B cell (primary cell): Measurements from ENCODE around the gene PAM16. TPM values are rescaled to one million over a fixed set of nuclear protein-coding genes. Genes with fewer than 3 reads are reported as not detected.

Source experiments
- ATAC-seq: fragments of 200-7000 bp; cut with Tn5 transposase; one replicate; pipeline ENCODE4 v1.10.0; 2021; ENCODE audit warnings: low read depth, mild to moderate bottlenecking, moderate number of reproducible peaks, moderate library complexity
- CTCF ChIA-PET: fragments of 350-600 bp; sonication (Branson Sonifier 250); formaldehyde crosslinking; loops from one replicate; lab custom pipeline; 2021; ENCODE audit warnings: antibody characterized with exemption, inconsistent platforms; lab: Charles Lee
- POLR2A ChIA-PET: fragments of 350-600 bp; sonication (Branson Sonifier 250); formaldehyde crosslinking; loops from one replicate; lab custom pipeline; 2021; ENCODE audit warnings: antibody characterized with exemption; lab: Charles Lee
- DNase-seq: peaks from one replicate; pipeline ENCODE4 v3.0.0; 2013
- H2AFZ ChIP-seq: 2 replicates; pipeline ENCODE4 v1.6.1; 2012; ENCODE audit warnings: mild to moderate bottlenecking, low read depth, low read length; ENCODE audit not compliant: insufficient read depth, poor library complexity, severe bottlenecking
- H3K27ac ChIP-seq, 2 donors: 1 replicate in 1 of 2; 2 replicates in 1 of 2; pipeline ENCODE4 v1.5.1; 2012 to 2013; ENCODE audit warnings: low read length in 2 of 2, mild to moderate bottlenecking in 2 of 2, moderate library complexity in 1 of 2
- H3K27me3 ChIP-seq, 4 experiments: fragments of 200-600 bp in 1 of 4; sonication (generic) in 1 of 4; replicated peaks in 1 of 4; 1 replicate in 2 of 4; 2 replicates in 2 of 4; pipeline versions ENCODE4 v1.6.1 to v1.7.0; 2013 to 2016; ENCODE audit warnings: low read length in 3 of 4, mild to moderate bottlenecking in 2 of 4, mixed read lengths in 1 of 4, moderate library complexity in 1 of 4; ENCODE audit not compliant: insufficient read depth in 4 of 4, control insufficient read depth in 3 of 4; ENCODE audit errors: control extremely low read depth in 1 of 4
- H3K36me3 ChIP-seq, 2 experiments: replicated peaks in 1 of 2; 1 replicate in 1 of 2; 2 replicates in 1 of 2; pipeline versions ENCODE4 v1.6.1 to v1.7.1; 2013; ENCODE audit warnings: low read length in 1 of 2; ENCODE audit not compliant: insufficient read depth in 2 of 2, control insufficient read depth in 1 of 2; ENCODE audit errors: control extremely low read depth in 1 of 2, extremely low read depth in 1 of 2
- H3K4me1 ChIP-seq, 2 donors: fragments of 200-600 bp in 1 of 2; sonication (generic) in 1 of 2; 1 replicate in 1 of 2; 2 replicates in 1 of 2; pipeline versions ENCODE4 v1.5.1 to v1.6.1; 2013 to 2017; ENCODE audit warnings: low read length in 2 of 2; ENCODE audit not compliant: control insufficient read depth in 2 of 2, insufficient read depth in 2 of 2
- H3K4me2 ChIP-seq: replicated peaks from 2 replicates; pipeline ENCODE3; 2012; ENCODE audit warnings: mild to moderate bottlenecking, low read depth, low read length; ENCODE audit not compliant: poor library complexity, severe bottlenecking
- H3K4me3 ChIP-seq, 5 experiments: fragments of 200-600 bp in 1 of 5; sonication (generic) in 1 of 5; 1 replicate in 3 of 5; 2 replicates in 2 of 5; pipeline versions ENCODE4 v1.5.1 to v1.7.0; 2011 to 2016; ENCODE audit warnings: low read length in 4 of 5, mild to moderate bottlenecking in 4 of 5, low read depth in 2 of 5, control low read depth in 1 of 5, moderate library complexity in 1 of 5; ENCODE audit not compliant: insufficient read depth in 1 of 5; ENCODE audit errors: control extremely low read depth in 1 of 5, extremely low read depth in 1 of 5
- H3K79me2 ChIP-seq: fragments of 200-600 bp; sonication (generic); one replicate; pipeline ENCODE4 v1.6.0; 2016; ENCODE audit warnings: low read length; ENCODE audit not compliant: control insufficient read depth, insufficient read depth
- H3K9ac ChIP-seq: fragments of 200-600 bp; sonication (generic); 2 replicates; pipeline ENCODE4 v1.6.1; 2017; ENCODE audit warnings: mild to moderate bottlenecking, low read length, moderate library complexity
- H3K9me3 ChIP-seq, 3 donors: one replicate each; pipeline versions ENCODE4 v1.6.1 to v1.7.1; 2013; ENCODE audit warnings: low read length in 2 of 3; ENCODE audit not compliant: control insufficient read depth in 2 of 3, insufficient read depth in 1 of 3; ENCODE audit errors: control extremely low read depth in 1 of 3
- H4K20me1 ChIP-seq: 2 replicates; pipeline ENCODE4 v1.6.0; 2012; ENCODE audit warnings: mild to moderate bottlenecking, low read length; ENCODE audit not compliant: insufficient read depth, control insufficient read depth, poor library complexity, severe bottlenecking
- H3K27ac Mint-ChIP-seq: one replicate; pipeline ENCODE4 v1.8.0; 2021; ENCODE audit warnings: mixed read lengths
- H3K27me3 Mint-ChIP-seq: one replicate; pipeline ENCODE4 v1.8.0; 2021; ENCODE audit warnings: mixed read lengths
- H3K4me1 Mint-ChIP-seq: one replicate; pipeline ENCODE4 v1.8.0; 2021; ENCODE audit warnings: mixed read lengths
- H3K4me3 Mint-ChIP-seq: one replicate; pipeline ENCODE4 v1.8.0; 2021; ENCODE audit warnings: mixed read lengths
- H3K9me3 Mint-ChIP-seq: one replicate; pipeline ENCODE4 v1.8.0; 2022; ENCODE audit warnings: mixed read lengths; ENCODE audit not compliant: insufficient read depth
- CTCF ChIP-seq: fragments of 200-600 bp; IDR thresholded peaks from one replicate; pipeline ENCODE4 v1.8.0; 2022; ENCODE audit warnings: antibody characterized with exemption, mild to moderate bottlenecking
- EZH2 ChIP-seq: IDR thresholded peaks from 2 replicates; pipeline ENCODE4 v1.6.1; 2012; ENCODE audit warnings: borderline replicate concordance, low read depth, mild to moderate bottlenecking, moderate library complexity, low read length; ENCODE audit not compliant: insufficient read depth, poor library complexity, severe bottlenecking
- WGBS: methylation state at CpG from one replicate; pipeline ENCODE4 v1.1.5; 2013; ENCODE audit warnings: missing lambda C conversion rate; ENCODE audit not compliant: insufficient coverage; 5-methylcytosine and 5-hydroxymethylcytosine counted together
- intact Hi-C: fragments of 100-400 bp; cut with micrococcal nuclease; formaldehyde crosslinking; loops from one replicate; pipeline ENCODE4 v1.10.0; 2022
- polyA plus RNA-seq: library from polyadenylated mRNA; depleted of rRNA; stranded (reverse); fragments of >200 nt; gene quantifications from 2 replicates; pipeline ENCODE4 v1.2.3, GENCODE V29; 2012
- total RNA-seq, 2 donors: library from RNA; stranded (reverse); fragments of 120-200 nt in 1 of 2; gene quantifications; 1 replicate in 1 of 2; 2 replicates in 1 of 2; pipeline versions ENCODE4 v1.2.3 to v1.2.4, GENCODE V29; 2013 to 2022

Gene PAM16
- total and polyA plus RNA-seq, 2 donors (not counting 1 experiment from before 2014, with no cell fraction given): 57.3 to 64.1 TPM

- Histone ChIP-seq H3K9me3 (peaks cover 0 to 4% (median 0%) of the 10 kb centered on the region in 3 donors), H3K4me3 (no peak overlapping the region), H2AFZ (no peak overlapping the region), H3K4me1 (peaks cover 20 to 30% of the 10 kb centered on the region in 2 donors), H3K36me3 (no peaks in the 10 kb centered on the region), H3K27ac (no peak overlapping the region), H3K9ac (no peak overlapping the region), H3K79me2 (no peaks in the 10 kb centered on the region), H3K4me2 (no peak overlapping the region), H4K20me1 (no peaks in the 10 kb centered on the region), H3K27me3 (peaks cover 0 to 26% (median 8%) of the 10 kb centered on the region in 4 experiments)
- ChIA-PET CTCF (interaction anchor here (2.9 kb wide), 1 partner anchor 10 kb away, joined by 15 read pairs; no protein-coding TSS in a partner anchor), POLR2A (interaction anchor here (1.1 kb wide), 1 partner anchor 14 kb away, joined by 3 read pairs; no protein-coding TSS in a partner anchor)
- WGBS: 96% methylated on average over 16 of the region's 19 CpGs
- TF ChIP-seq CTCF (no peak), EZH2 (no peak)
- no peak for ATAC-seq
- Mint-ChIP-seq H3K27ac (no peak overlapping the region), H3K4me3 (no peak overlapping the region), H3K27me3 (no peaks in the 10 kb centered on the region), H3K9me3 (no peaks in the 10 kb centered on the region), H3K4me1 (peaks cover 16% of the 10 kb centered on the region)
- no peak for DNase-seq
- intact Hi-C loops: no loop called here
These were observed 29.6 kb downstream of the PAM16 start for GRCh38 chr16:4321286-4322120.
